HL-60 (cell line): ENCODE results near the gene IGFBP4.

Experiments used
- GABPA ChIP-seq: IDR thresholded peaks from 2 replicates; pipeline ENCODE4 v1.6.1; 2012; ENCODE audit warnings: low read depth
- POLR2AphosphoS5 ChIP-seq: IDR thresholded peaks from 2 replicates; pipeline ENCODE4 v1.6.1; 2012; ENCODE audit warnings: low read depth
- TF ChIP-seq, protein P1 (sequence below): IDR thresholded peaks from one replicate; pipeline ENCODE4 v1.5.1; 2011; ENCODE audit warnings: low read length, control low read depth, inconsistent platforms; ENCODE audit not compliant: insufficient read depth
- TF ChIP-seq, protein P2 (sequence below): IDR thresholded peaks from 2 replicates; pipeline ENCODE4 v1.6.1; 2012; ENCODE audit warnings: low read depth; ENCODE audit not compliant: insufficient replicate concordance

DNA sequence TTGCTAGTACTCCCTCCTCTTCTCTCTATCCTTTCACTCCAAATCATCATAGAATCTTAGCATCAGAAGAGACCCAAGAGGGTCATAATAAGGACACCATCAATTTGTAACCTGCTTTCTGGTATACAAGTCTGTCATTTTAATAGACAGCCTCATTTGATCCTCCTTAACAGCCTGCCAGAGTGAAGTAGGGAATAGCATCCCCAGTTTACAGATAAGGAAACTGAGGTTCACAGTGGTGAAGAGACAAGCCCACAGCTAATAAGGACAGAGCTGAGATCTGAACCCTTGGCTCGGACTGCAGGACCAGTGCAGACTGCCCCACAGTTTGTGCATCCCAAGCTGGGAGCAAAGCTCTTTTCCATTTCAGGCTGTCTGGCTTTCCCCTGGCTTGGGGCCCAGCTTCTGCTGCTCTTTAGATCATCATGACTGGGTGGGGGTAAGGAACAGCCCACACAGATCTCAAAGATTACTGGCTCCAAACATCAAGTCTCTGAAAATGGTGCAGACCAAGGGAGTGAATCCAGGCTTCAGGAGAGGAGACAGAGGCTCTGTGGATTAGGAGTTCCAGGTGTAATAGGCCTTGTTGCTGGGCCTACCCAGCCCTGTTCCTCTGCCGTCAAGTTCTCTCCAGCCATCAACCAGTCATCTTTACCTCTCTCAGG is 10.3 kb upstream of the IGFBP4 start:
- no peak for TF ChIP-seq POLR2AphosphoS5
- TF ChIP-seq, protein P1, sequence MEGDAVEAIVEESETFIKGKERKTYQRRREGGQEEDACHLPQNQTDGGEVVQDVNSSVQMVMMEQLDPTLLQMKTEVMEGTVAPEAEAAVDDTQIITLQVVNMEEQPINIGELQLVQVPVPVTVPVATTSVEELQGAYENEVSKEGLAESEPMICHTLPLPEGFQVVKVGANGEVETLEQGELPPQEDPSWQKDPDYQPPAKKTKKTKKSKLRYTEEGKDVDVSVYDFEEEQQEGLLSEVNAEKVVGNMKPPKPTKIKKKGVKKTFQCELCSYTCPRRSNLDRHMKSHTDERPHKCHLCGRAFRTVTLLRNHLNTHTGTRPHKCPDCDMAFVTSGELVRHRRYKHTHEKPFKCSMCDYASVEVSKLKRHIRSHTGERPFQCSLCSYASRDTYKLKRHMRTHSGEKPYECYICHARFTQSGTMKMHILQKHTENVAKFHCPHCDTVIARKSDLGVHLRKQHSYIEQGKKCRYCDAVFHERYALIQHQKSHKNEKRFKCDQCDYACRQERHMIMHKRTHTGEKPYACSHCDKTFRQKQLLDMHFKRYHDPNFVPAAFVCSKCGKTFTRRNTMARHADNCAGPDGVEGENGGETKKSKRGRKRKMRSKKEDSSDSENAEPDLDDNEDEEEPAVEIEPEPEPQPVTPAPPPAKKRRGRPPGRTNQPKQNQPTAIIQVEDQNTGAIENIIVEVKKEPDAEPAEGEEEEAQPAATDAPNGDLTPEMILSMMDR, result no peak
- TF ChIP-seq, protein P2, sequence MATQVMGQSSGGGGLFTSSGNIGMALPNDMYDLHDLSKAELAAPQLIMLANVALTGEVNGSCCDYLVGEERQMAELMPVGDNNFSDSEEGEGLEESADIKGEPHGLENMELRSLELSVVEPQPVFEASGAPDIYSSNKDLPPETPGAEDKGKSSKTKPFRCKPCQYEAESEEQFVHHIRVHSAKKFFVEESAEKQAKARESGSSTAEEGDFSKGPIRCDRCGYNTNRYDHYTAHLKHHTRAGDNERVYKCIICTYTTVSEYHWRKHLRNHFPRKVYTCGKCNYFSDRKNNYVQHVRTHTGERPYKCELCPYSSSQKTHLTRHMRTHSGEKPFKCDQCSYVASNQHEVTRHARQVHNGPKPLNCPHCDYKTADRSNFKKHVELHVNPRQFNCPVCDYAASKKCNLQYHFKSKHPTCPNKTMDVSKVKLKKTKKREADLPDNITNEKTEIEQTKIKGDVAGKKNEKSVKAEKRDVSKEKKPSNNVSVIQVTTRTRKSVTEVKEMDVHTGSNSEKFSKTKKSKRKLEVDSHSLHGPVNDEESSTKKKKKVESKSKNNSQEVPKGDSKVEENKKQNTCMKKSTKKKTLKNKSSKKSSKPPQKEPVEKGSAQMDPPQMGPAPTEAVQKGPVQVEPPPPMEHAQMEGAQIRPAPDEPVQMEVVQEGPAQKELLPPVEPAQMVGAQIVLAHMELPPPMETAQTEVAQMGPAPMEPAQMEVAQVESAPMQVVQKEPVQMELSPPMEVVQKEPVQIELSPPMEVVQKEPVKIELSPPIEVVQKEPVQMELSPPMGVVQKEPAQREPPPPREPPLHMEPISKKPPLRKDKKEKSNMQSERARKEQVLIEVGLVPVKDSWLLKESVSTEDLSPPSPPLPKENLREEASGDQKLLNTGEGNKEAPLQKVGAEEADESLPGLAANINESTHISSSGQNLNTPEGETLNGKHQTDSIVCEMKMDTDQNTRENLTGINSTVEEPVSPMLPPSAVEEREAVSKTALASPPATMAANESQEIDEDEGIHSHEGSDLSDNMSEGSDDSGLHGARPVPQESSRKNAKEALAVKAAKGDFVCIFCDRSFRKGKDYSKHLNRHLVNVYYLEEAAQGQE, result no peak
- no peak for TF ChIP-seq GABPA
